GM21360 (cell line): ENCODE data around the gene CNTN1.
"Not testable (repeated sequence)": the region's sequence is repeated elsewhere in the genome, so short reads cannot be mapped to it uniquely, and the experiment has no call there.

Experiments used
- ATAC-seq: cut with Tn5 transposase; IDR thresholded peaks from one replicate; pipeline ENCODE4 v1.9.1; 2021; ENCODE audit warnings: mild to moderate bottlenecking, moderate library complexity; ENCODE audit not compliant: unreplicated experiment

The CNTN1 gene

DNA sequence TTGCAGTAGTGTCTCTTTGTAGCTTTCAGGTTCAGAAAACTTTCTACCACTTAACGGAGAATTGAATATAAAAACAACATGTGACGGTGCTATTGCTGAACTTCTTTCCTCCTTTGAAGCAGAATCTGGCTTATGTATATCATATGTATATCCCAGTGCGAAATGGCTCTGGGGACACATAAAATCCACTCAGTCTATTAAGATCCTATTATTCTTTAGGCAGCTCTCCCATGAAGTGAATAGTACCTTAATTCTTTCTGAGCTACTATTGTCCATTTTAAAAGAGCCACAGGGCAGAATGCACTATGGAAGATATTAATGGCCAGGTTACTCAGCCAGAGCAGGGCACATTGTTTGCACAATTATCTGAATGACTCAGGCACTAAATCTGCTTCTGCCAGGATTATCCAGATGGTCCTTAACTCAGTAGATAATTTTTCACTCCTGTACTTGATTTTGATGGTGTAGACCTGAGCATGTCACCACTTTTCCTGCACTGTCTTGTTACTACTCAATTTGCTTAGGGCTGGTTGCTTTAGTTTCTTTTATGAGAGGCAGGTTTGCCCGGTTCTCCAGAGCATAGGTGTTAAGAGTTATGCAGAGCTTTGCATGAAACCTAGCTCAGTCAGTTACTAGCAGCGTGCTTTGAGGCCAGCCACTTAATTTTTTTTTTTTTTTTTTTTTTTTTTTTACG lies 5.5 kb downstream of the CNTN1 start:
- no peak for ATAC-seq

GRCh38 chr12:40701756-40702155 lies 9.5 kb downstream of the CNTN1 start:
- peak; percentile 92 for ATAC-seq

GRCh38 chr12:40711121-40711520 lies 18.9 kb downstream of the CNTN1 start:
- no peak for ATAC-seq

GRCh38 chr12:40714636-40715035 lies 22.4 kb downstream of the CNTN1 start:
- no peak for ATAC-seq

GRCh38 chr12:40716037-40716436 lies 23.8 kb downstream of the CNTN1 start:
- ATAC-seq = no peak

DNA sequence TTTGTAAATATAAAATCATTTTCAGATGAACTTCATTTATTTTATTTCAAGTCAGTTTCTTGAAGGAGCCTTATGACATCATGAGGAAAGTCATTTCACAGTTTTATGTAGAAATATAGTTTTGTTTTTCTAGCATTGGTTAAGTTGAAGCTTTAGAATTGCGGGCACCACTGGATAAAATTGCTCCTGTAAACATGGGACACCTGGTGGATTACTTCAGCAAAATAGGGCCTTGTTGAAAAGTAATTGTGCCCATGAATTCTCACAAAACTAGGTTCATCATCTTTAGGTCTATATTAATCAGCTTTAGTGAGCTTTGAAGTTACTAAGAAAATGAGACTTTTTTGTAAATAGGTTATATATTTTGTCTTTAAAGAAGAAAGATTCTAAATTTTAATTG lies 25.3 kb downstream of the CNTN1 start:
- ATAC-seq = no peak

DNA sequence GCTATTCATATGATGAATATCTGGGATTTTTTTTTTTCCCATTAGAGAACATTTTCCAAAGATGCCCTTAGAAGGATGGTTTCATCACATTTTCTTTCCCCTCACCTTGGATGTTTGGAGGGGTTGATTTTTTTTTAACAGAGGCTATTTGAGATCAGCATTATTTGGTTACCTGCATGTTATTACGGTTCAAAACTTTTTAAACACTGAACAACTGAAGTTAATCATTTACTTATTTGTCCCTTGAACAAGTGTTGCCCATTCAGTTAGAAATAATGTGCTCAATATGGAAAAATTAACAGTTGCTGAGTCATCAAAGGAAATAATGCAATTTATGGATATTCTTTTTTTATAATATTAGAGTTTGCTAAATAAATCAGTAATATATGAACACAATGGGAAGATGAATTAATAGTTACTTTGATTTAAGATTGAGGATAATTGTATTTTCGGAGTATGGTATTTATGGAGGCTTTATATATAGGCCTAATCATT lies 26.7 kb downstream of the CNTN1 start:
- ATAC-seq = no peak

DNA sequence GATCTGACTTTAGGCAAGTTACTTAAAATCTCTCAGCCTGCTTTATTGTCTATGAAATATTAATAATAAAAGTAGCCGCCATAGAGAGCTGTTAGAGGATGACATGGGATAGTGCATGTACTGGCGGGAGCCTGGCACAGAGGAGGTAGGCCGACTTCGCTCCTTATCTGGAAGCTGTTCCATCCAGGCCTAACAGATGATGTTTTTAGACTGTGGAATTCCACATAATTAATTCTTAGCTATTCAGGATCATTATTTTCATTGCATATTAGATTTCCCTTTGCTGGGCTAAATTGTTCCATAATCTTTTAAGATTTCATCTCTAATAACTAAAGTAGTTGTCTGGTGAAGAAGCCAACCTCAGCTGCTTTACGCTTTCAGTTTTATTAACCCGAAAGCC lies 30.8 kb downstream of the CNTN1 start:
- no peak for ATAC-seq

DNA sequence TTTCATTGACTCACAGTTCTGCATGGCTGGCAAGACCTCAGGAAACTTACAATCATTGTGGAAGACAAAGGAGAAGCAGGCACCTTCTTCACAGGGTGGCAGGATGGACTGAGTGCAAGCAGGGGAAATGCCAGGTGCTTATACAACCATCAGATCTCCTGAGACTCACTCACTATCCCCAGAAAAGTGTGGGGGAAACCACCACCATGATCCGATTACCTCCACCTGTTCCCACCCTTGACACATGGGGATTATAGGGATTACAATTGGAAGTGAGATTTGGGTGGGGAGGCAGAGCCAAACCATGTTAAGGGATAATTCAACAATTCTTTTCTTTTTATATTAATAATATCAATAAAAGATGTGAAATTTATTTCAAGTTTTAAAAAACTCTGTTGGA lies 34.1 kb downstream of the CNTN1 start:
- ATAC-seq = no peak

DNA sequence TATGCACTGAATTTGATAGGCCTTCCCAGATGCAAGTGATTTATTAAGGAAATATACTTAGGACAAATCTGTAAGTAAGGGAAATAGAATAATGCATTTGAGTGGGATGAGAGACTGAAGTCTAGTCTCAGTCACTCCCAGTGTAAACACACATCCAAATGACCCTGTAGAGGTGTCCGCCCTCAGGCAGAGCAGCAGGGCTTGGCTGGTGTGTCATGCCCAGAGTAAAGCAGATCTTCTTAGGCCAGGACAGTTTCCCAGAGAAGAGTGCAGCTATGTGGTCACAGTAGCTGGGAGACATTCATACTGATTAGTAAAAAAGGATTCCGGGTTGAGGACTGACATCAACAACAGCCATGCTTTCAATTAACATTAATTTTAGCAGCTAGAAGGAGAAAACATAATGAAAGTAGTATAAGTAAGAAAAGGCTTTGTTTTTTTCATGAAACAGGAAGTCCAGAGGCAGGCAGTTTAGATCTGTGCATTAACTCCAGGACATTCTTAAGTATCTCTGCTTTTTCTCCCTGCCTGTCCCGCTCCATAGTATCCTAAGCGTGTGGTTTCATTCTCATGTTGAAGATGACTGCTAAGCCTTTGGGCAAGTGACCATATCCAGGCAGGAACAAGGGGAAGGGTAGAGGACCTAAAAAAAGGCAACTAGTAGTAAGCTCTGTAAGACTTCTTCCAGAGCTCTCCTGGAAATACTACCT lies 35.7 kb downstream of the CNTN1 start:
- no peak for ATAC-seq

DNA sequence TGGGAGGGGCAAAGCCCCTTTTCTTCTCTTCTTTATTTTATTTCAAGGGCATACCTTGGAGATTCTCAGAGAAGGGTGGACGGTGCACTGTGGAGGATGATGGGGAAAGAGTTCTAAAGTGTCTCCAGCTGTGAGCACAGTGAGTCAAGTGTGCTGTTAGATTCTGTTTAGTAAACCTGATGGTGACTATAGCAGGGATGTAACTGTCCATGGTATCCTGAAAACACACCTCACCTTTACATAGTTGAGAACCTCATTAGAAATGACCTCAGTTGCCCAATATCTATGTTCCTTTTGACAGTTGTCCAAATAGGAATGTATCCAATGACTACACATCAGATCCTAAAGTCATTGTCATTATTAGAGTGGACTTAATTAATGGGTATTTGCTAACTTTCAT lies 38.0 kb downstream of the CNTN1 start:
- no peak for ATAC-seq

- ATAC-seq = no peak
Measured at GRCh38 chr12:40733871-40734270, 41.6 kb downstream of the CNTN1 start.

- ATAC-seq = no peak
Measured at GRCh38 chr12:40734276-40734675, 42.0 kb downstream of the CNTN1 start.

- ATAC-seq = no peak
Measured at GRCh38 chr12:40735551-40736230, 43.5 kb downstream of the CNTN1 start.

- not testable (repeated sequence) for ATAC-seq
Measured at GRCh38 chr12:40737416-40737815, 45.2 kb downstream of the CNTN1 start.

GRCh38 chr12:40738856-40739255 lies 46.6 kb downstream of the CNTN1 start:
- no peak for ATAC-seq

GRCh38 chr12:40742041-40742440 lies 49.8 kb downstream of the CNTN1 start:
- ATAC-seq = no peak

DNA sequence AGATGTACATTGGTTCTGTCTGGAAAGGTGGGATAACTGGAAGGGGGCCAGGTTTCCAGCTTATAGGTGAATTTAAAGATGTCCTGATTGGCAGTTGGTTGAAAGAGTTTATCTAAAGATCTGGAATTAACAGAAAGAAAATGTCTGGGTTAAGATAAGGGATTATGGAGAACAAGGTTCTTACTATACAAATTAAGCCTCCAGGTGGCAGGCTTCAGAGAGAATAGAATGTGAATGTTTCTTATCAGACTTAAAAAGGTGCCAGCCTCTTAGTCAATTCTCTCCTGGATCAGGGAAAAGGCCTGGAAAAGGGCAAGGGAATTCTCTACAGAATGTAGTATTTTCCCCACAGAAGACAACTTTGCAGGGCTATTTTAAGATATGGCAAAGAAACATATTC lies 53.1 kb downstream of the CNTN1 start:
- ATAC-seq = no peak

- no peak for ATAC-seq
Measured at GRCh38 chr12:40749863-40750262, 57.6 kb downstream of the CNTN1 start.

GRCh38 chr12:40752011-40752410 lies 59.8 kb downstream of the CNTN1 start:
- ATAC-seq = no peak

DNA sequence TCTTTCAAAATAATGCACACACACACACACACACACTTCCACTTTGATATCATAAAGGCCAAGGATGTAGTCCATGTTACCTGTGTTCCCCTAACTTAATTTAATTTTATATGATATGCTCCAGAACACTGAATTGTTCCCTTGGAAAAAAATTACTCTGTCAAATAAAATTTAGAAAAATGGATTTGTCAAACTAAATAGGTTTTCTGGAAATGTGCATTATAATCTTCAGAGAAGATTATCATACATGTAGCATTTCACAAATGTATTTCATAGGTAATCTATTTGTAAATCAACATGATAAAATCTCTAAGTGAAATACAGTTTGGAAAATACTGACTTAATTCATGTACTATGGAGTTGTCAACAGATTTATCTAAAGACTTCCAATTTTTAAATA lies 68.6 kb downstream of the CNTN1 start:
- no peak for ATAC-seq

GRCh38 chr12:40762072-40762471 lies 69.8 kb downstream of the CNTN1 start:
- no peak for ATAC-seq
